GM19463 (cell line): Measurements from ENCODE around the gene SP140.
A peak's percentile ranks its signal among the peaks of the same experiment; 100 is the strongest.
"Not testable (repeated sequence)": the region's sequence is repeated elsewhere in the genome, so short reads cannot be mapped to it uniquely, and the experiment has no call there.

Experiments used
- ATAC-seq: cut with Tn5 transposase; IDR thresholded peaks from one replicate; pipeline ENCODE4 v1.9.1; 2021; ENCODE audit warnings: mild to moderate bottlenecking, moderate library complexity; ENCODE audit not compliant: unreplicated experiment

The SP140 gene

DNA sequence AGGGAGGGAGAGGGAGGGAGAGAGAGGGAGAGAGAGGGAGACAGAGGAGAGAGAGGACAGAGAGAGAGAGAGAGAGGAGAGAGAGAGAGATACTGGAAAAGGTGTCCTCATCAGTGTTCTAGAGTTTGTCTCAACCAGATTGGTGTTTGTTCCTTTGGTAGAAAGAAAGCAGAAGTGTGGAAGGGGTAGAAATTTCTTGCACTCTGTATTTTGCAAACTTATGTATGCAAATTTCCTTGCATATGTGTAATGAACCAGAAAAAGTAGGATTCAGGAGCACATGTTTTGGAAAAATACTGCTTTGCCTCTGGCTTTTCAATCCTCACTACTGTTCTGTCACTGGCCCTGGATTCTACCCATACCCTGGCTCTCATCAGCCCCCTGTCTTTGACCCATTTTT, 1.1 kb upstream of the SP140 start:
- no peak for ATAC-seq

DNA sequence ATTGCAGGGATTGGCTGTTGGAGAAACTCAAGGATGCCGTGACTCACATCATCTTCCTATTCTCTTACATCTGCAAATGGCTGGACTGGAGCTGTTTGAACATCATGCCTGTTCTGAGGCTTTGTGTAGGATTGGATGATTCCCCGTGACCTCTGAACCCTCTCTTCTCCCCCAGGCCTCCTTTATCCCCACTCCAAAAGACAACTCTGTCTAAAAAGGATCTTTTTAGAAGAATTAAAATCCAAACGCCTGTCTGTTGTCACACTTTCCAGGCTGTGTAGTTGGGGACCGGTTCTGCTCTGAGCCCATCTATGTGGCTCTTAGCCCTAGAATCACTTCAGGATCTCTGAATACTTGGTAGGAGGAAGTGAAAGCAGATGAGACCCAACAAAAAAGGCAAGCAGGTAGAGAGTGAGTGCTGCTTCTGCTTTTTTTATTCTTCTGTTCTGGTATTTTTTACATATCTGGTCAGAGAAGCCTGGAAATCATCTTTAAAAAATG, 565 bp downstream of the SP140 start:
- peak; percentile 55 for ATAC-seq

DNA sequence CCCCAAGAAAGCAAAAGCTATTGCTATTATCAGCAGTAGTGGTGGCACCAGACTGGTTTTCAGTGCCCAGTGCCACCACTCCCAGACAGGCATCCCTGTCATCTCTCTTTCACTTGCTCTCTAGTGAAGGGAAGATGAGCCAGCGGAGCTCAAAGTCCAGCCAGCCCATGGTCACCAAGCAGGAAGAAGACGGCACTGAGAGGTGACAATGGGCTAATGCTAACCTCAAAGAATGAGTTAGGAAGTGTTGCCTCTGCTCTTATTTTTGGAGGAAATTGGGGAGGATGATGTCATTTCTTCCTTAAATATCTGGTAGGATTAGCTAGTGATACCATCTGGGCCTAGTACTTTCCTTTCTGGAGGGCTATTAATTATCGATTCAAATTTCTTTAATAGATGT, 1.7 kb downstream of the SP140 start:
- no peak for ATAC-seq

GRCh38 chr2:230230087-230230486, 4.6 kb downstream of the SP140 start:
- ATAC-seq = no peak

- ATAC-seq = no peak
These were observed 5.1 kb downstream of the SP140 start for GRCh38 chr2:230230496-230231200.

DNA sequence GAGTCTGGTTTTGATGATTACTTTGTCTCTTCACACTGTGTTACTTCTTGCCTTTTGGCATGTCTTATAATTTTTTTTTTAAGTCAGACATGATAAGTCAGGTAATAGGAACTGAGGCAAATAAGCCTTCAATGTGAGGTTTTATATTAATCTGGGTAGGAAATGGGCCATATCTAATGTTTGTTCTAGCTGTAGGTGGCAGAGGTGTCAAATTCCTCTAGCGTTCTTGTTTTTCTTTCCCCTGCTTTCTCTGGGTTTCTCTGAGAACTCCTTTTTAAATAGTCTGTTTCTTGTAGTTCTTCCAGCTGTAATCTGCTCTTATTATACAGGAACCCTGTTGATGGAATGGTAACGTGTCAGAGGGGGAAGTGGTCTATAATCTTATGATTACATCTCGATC, 5.7 kb downstream of the SP140 start:
- no peak for ATAC-seq

GRCh38 chr2:230234122-230234722, 8.7 kb downstream of the SP140 start:
- peak; percentile 58 for ATAC-seq

DNA sequence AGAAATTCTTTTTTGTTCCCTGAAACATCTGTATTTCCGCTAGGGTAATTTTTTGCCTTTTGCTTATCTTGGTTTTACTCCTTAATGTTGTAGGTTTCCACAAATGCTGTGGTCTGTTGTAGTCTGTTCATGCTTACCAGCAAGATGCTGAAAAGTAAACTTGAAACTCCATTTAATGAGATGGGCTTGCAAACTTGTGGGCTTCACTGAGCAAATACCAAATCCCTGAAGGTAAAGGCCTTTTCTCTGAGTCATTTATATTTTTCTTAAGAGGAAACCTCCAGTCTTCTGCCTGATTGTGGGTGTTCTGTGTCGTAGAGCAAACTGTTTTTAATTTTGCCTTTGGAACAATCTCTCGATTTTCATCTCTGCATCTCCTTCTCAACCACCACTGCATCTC, 9.3 kb downstream of the SP140 start:
- peak; percentile 74 for ATAC-seq

- no peak for ATAC-seq
These were observed 18.7 kb downstream of the SP140 start for GRCh38 chr2:230244211-230244610.

DNA sequence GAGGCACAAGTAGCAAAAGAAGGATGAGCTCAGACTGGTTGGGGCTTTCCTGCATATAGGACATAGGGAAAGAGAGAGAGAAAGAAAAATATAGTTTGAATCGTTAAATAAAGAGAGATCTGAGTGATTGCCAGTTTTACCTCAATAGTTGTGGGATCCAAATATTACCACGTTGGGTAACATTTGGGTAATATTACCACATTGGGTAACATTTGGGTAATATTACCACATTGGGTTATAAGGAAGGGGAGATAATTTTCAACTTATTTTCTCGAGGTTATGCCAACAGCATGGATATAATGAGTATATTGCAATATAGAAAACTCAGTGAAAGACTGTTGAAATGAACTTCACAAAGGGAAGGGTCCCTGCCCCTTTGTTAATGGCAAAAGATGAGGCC, 20.7 kb downstream of the SP140 start:
- ATAC-seq = no peak

DNA sequence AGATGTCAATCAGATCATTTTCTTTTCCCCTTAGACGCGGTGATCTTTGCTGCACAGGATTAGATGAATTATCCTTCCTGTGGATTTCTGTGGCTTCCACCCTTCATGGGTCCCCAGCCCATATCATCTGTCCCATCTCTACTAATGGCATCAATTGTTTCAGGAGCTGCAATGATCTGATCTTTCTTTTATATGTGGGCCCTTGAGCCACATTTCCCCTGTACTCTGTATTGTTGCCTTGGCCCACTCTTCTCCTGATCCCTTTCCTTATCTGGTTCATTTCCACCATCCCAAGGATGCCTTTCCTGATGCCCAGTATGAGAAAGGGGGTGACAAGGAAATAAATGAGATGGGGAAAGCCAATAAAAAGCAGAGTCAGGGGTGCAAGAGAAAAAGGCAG, 24.7 kb downstream of the SP140 start:
- ATAC-seq = no peak

GRCh38 chr2:230254152-230254881, 28.8 kb downstream of the SP140 start:
- no peak for ATAC-seq

DNA sequence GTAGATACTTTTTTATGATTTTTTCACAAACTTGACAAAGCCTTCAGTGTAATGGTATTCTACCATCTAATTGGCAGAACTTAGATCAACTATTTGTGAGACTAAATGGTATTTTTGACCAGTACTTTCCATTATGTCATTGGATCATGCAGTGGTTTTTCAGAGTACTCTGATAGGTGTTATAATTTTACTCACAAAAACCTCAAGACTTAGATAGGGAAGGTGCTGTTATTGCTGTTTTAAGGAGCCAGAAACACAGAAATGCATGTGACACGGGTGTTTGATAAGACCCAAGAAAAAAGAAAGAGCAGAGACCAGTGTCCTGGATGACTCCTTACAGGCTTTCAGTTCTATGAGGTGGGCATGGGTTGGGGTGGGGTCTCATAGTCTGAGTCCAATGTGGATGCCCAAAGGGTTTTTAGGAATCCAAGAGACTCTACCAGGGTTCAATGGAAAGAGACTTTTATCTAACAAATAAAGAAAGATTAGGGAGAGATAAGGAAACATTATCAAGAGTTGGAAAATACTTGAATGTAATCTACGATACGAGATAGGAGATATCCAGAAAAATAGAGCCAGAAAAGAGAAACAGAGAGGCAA, 31.3 kb downstream of the SP140 start:
- ATAC-seq = no peak

- no peak for ATAC-seq
These were observed 32.9 kb downstream of the SP140 start for GRCh38 chr2:230258483-230258882.

DNA sequence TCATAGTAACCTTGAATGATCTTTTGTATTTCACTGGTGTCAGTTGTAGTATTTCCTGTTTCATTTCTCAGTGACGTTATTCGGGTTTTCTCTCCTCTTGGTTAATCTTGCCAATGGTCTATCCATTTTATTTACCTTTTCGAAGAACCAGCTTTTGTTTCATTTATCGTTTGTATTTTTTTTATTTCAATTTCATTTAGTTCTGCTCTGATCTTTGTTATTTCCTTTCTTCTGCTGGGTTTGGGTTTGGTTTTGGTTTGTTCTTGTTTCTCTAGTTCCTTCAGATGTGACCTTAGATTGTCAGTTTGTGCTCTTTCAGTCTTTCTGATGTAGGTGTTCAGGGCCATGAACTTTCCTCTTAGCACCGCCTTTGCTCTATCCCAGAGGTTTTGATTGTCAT, 36.7 kb downstream of the SP140 start:
- ATAC-seq = no peak

DNA sequence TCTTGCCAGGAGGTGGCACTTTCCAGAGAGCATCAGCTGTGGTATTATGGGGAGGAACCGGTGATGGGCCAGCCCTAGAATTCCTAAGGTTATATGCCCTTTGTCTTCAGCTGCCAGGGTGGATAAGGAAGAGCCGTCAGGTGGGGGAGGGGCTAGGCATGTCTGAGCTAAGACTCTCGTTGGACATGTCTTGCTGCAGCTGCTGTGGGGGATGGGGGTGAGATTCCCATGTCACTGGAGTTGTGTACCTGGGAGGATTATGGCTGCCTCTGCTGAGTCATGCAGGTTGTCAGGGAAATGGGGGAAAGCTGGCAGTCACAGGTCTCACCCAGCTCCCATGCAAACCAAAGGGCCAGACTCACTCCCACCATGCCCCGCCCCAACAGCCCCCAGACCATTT, 39.4 kb downstream of the SP140 start:
- ATAC-seq = not testable (repeated sequence)

- no peak for ATAC-seq
These were observed 41.1 kb downstream of the SP140 start for GRCh38 chr2:230266638-230267037.

DNA sequence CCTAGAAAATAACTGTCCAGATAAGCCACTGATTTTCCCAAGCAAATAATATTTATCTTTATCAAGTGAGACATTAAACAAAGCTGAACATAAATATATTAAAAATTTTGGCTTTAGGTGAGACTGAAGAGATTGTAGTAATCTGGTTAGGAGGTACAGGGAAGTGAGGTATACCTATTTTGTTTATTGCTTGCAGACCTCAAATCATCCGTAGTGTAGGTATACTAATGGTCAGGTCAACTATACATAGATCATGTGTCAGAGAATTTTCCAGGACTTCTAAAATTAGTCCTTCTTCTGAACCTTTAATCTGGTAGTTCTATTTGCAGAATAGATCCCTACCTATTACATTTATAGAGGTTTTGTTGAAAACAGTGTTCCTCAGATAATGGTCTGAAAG, 41.5 kb downstream of the SP140 start:
- ATAC-seq = peak; percentile 4

GRCh38 chr2:230267556-230267955, 42.0 kb downstream of the SP140 start:
- ATAC-seq = peak; percentile 51

DNA sequence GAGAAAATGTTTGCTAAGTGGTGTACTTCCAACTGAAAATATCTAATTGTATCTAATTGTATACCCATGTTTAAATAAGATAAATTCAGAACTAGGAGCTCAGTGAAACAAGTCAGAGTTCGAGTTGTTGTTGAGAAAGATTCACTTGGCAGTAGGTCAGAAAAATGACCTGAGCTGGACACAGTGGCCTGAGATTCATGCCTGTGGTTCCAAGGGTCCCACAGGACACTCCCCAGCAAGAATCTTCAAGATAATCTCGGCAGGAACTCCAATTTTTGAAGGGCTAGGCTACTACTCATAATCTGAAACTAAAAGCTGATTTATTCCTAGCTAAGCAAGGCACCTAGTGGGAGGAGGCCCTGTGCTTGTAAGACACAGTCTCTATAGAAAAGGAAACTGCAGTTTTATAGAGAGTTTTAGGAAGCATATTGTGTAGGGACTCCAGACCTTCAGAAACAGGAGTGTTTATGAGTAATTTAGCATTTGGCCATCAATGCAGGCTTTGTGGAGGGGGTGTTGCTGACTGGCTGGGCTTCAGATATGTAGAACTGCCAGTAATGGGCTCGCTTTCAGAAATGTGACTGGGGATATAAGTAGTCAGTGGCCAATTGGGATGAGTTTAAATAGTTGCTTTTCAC, 43.2 kb downstream of the SP140 start:
- ATAC-seq = peak; percentile 65

DNA sequence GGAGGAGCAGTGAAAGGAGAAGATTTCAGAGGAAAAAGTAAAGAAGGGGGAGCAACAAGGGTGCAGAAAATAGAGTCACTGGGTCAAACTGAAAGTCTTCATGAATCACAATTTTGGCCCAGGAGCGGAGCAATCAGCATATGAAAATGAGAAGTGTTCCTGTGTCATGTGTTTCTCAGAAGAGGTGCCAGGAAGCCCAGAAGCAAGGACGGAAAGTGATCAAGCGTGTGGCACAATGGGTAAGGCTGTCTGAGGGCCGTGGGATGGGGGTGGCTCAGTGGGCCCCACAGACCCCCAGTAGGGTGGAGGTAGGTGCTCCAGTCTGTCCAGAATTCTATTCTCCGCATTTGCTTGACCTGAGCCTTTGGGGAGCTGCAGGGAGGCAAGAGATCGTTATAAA, 44.2 kb downstream of the SP140 start:
- ATAC-seq = peak; percentile 33
